Lower lobe of right lung (tissue), 2 donors: Measurements from ENCODE around the gene ADCK1. TPM values are rescaled to one million over a fixed set of nuclear protein-coding genes. Genes with fewer than 3 reads are reported as not detected.
"Not testable (repeated sequence)": the region's sequence is repeated elsewhere in the genome, so short reads cannot be mapped to it uniquely, and the experiment has no call there.

Source experiments
- ATAC-seq, 2 donors: fragments of 200-7000 bp; cut with Tn5 transposase; one replicate each; pipeline ENCODE4 v1.9.1; 2020 to 2022; ENCODE audit warnings: mild to moderate bottlenecking in 2 of 2, moderate library complexity in 2 of 2
- DNase-seq: peaks from one replicate; pipeline ENCODE4 v3.0.0-alpha.2; 2020
- H3K27ac ChIP-seq: fragments of 200-600 bp; one replicate; pipeline ENCODE4 v1.8.0; 2022
- H3K27me3 ChIP-seq: fragments of 200-600 bp; one replicate; pipeline ENCODE4 v1.8.0; 2022; ENCODE audit warnings: low read depth
- H3K36me3 ChIP-seq: fragments of 200-600 bp; one replicate; pipeline ENCODE4 v1.8.0; 2022; ENCODE audit warnings: mild to moderate bottlenecking
- H3K4me1 ChIP-seq: fragments of 200-600 bp; one replicate; pipeline ENCODE4 v1.8.0; 2022
- H3K4me3 ChIP-seq: fragments of 200-600 bp; one replicate; pipeline ENCODE4 v1.8.0; 2022; ENCODE audit warnings: mild to moderate bottlenecking
- H3K9me3 ChIP-seq: fragments of 200-600 bp; one replicate; pipeline ENCODE4 v1.8.0; 2022
- CTCF ChIP-seq: fragments of 200-600 bp; IDR thresholded peaks from one replicate; pipeline ENCODE4 v1.8.0; 2022; ENCODE audit warnings: antibody characterized with exemption, mild to moderate bottlenecking
- intact Hi-C: fragments of 100-400 bp; cut with DNase I; formaldehyde crosslinking; loops from one replicate; pipeline ENCODE4 v1.11.0; 2022
- total RNA-seq: library from RNA; stranded (reverse); fragmentation: NEBNext Ultra II Directional; extraction: Animal tissue kit (Norgen Biotek cat#: 25700); gene quantifications from one replicate; pipeline ENCODE4 v1.2.1, GENCODE V29; 2021
- donor health status: DM: no; HTN: yes; CAD: no; lungs with severe emphysema.

The ADCK1 gene
- total RNA-seq, 1 donor from 2014 or later, result 7.4 TPM

GRCh38 chr14:77786148-77786547, 13.8 kb upstream of the ADCK1 start:
- Histone ChIP-seq H3K36me3 (no peaks in the 10 kb centered on the region), H3K27me3 (no peaks in the 10 kb centered on the region), H3K27ac (no peak overlapping the region), H3K4me3 (no peak overlapping the region), H3K4me1 (no peaks in the 10 kb centered on the region), H3K9me3 (no peaks in the 10 kb centered on the region)
- TF ChIP-seq CTCF, result no peak
- intact Hi-C loops, result no loop called here
- DNase-seq, result no peak
- ATAC-seq, result no peak

- Histone ChIP-seq H3K36me3 (no peaks in the 10 kb centered on the region), H3K4me1 (no peaks in the 10 kb centered on the region), H3K27ac (no peak overlapping the region), H3K27me3 (no peaks in the 10 kb centered on the region), H3K9me3 (no peaks in the 10 kb centered on the region), H3K4me3 (no peak overlapping the region)
- intact Hi-C loops, result no loop called here
- DNase-seq, result no peak
- ATAC-seq, result no peak
- no peak for TF ChIP-seq CTCF
Measured at GRCh38 chr14:77790566-77791224, 9.2 kb upstream of the ADCK1 start.

GRCh38 chr14:77791225-77791600, 8.7 kb upstream of the ADCK1 start:
- Histone ChIP-seq H3K4me1 (no peaks in the 10 kb centered on the region), H3K36me3 (no peaks in the 10 kb centered on the region), H3K4me3 (no peak overlapping the region), H3K9me3 (no peaks in the 10 kb centered on the region), H3K27me3 (no peaks in the 10 kb centered on the region), H3K27ac (no peak overlapping the region)
- intact Hi-C loops, result no loop called here
- ATAC-seq, result peak; percentile 41 to 54
- TF ChIP-seq CTCF, result no peak
- DNase-seq, result no peak

- H3K9me3 ChIP-seq, H3K4me3 ChIP-seq, H3K4me1 ChIP-seq, intact Hi-C loops, DNase-seq, ATAC-seq, H3K27me3 ChIP-seq, H3K27ac ChIP-seq, H3K36me3 ChIP-seq: not testable (repeated sequence)
Measured at GRCh38 chr14:77793255-77793654, 6.7 kb upstream of the ADCK1 start.

GRCh38 chr14:77794357-77794756, 5.6 kb upstream of the ADCK1 start:
- Histone ChIP-seq H3K4me3 (no peak overlapping the region), H3K27ac (no peak overlapping the region), H3K9me3 (no peaks in the 10 kb centered on the region), H3K27me3 (no peaks in the 10 kb centered on the region), H3K4me1 (peaks cover under 1% of the 10 kb centered on the region), H3K36me3 (no peaks in the 10 kb centered on the region)
- ATAC-seq (no peak), DNase-seq (no peak)
- intact Hi-C loops, result no loop called here
- TF ChIP-seq CTCF, result no peak

GRCh38 chr14:77799456-77799855, 453 bp upstream of the ADCK1 start:
- peak overlapping the region; percentile 93 for H3K27ac ChIP-seq
- ATAC-seq, DNase-seq, intact Hi-C loops, H3K36me3 ChIP-seq, H3K27me3 ChIP-seq, H3K9me3 ChIP-seq: not testable (repeated sequence)
- H3K4me1 ChIP-seq, result peaks cover 16% of the 10 kb centered on the region
- H3K4me3 ChIP-seq, result peak overlapping the region; percentile 92
